Panc1 (cell line): ENCODE data around the gene NINL.

ENCODE experiments used
- POLR2AphosphoS5 ChIP-seq: IDR thresholded peaks from 2 replicates; pipeline ENCODE4 v1.6.1; 2012; ENCODE audit warnings: mild to moderate bottlenecking, low read depth, low read length, moderate library complexity
- TF ChIP-seq, protein P1 (sequence below): fragments of 450-650 bp; IDR thresholded peaks from 2 replicates; pipeline ENCODE4 v1.5.1; 2017; ENCODE audit warnings: mild to moderate bottlenecking

- no peak for TF ChIP-seq POLR2AphosphoS5
- TF ChIP-seq, protein P1, sequence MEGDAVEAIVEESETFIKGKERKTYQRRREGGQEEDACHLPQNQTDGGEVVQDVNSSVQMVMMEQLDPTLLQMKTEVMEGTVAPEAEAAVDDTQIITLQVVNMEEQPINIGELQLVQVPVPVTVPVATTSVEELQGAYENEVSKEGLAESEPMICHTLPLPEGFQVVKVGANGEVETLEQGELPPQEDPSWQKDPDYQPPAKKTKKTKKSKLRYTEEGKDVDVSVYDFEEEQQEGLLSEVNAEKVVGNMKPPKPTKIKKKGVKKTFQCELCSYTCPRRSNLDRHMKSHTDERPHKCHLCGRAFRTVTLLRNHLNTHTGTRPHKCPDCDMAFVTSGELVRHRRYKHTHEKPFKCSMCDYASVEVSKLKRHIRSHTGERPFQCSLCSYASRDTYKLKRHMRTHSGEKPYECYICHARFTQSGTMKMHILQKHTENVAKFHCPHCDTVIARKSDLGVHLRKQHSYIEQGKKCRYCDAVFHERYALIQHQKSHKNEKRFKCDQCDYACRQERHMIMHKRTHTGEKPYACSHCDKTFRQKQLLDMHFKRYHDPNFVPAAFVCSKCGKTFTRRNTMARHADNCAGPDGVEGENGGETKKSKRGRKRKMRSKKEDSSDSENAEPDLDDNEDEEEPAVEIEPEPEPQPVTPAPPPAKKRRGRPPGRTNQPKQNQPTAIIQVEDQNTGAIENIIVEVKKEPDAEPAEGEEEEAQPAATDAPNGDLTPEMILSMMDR = no peak
Observed at GRCh38 chr20:25624500-25624939, 39.2 kb upstream of the NINL start.
